Jurkat, Clone E6-1 (cell line): ENCODE results near the gene ZNF827.

ENCODE experiments used
- DNase-seq: peaks from one replicate; pipeline ENCODE4 v3.0.0-alpha.2; 2011; ENCODE audit warnings: low read depth, low spot score
- H3K4me3 ChIP-seq: 2 replicates; pipeline ENCODE4 v1.5.1; 2011; ENCODE audit warnings: mild to moderate bottlenecking, low read length, control low read depth, moderate library complexity

ZNF827 gene

DNA sequence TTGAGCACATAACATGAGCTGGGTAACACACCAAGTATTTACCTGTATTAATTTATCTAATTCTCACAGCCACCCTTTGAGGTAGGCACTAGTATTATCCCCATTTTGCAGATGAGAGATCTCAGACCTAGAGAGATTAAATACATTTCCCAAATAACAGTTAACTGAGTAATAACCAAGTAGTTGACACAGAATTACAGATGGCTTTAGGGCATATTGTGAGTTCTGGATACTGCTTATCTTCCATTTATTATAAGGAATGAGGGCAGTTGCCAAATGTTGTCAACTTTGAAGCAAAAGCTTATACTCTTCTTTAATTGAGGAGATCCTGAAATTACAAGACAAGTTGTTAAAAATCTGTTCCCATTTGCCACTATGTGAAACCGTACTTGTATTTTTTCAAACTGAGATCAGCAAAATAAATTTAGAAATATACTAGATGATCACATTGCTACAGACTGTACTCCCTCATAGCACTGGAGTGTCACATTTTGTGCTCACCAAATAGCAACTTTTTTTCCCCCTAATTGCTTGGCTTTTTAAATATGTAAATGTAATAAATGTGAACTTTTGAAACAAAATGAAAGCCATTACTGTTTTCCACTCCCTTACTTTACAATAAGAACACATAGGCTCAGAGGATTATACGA lies 62.0 kb downstream of the ZNF827 start:
- H3K4me3 ChIP-seq = no peak overlapping the region
- DNase-seq = no peak

DNA sequence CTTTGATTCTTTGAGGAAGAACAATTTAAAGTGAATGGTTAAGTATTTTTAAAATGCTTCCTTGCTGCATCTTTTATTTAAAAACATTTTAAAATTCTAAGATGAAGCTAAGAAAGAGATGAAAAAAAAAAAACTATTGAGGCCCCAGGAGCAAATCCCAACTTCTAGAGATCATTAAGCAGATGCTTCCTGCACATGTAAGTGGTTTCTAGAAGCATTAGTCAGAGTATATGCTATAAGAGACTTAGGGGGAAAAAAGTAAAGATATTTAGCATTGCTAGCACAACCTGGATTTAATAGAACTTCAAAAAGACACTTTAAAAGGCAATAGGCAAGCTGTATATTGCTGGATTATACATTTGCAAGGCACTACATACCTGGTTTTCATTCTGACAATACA lies 64.7 kb downstream of the ZNF827 start:
- DNase-seq = no peak
- H3K4me3 ChIP-seq = no peak overlapping the region

GRCh38 chr4:145871209-145871608 lies 67.4 kb downstream of the ZNF827 start:
- H3K4me3 ChIP-seq = no peak overlapping the region
- no peak for DNase-seq

- no peak for DNase-seq
- no peak overlapping the region for H3K4me3 ChIP-seq
Measured at GRCh38 chr4:145870155-145871020, 68.2 kb downstream of the ZNF827 start.

GRCh38 chr4:145868637-145869409 lies 69.8 kb downstream of the ZNF827 start:
- DNase-seq = peak; percentile 17
- no peak overlapping the region for H3K4me3 ChIP-seq

DNA sequence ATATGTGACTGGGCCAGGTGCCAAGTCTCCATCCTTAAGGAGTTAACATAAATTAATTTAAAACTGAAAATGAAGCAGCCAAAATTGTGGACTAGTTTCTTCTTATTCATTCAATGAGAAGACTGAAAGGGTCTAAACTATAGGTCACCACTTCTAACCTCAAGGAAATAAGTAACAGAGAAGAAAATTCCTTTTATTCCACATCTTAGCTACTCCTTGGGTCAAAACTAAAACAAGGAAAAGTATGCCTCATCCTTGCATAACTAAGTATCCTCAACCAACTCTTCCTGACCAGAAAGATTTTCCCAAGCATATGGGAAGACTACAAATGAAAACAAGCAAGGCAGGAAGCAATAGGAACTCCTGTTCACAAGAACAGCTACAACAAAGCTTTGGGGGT lies 71.2 kb downstream of the ZNF827 start:
- no peak for DNase-seq

GRCh38 chr4:145866991-145867390 lies 71.6 kb downstream of the ZNF827 start:
- DNase-seq = no peak
- H3K4me3 ChIP-seq = no peak overlapping the region

More for the DNA sequence above, 71.2 kb downstream of the ZNF827 start:
- H3K4me3 ChIP-seq = no peak overlapping the region

GRCh38 chr4:145865274-145865941 lies 73.2 kb downstream of the ZNF827 start:
- no peak overlapping the region for H3K4me3 ChIP-seq
- DNase-seq = no peak

- no peak for DNase-seq
- no peak overlapping the region for H3K4me3 ChIP-seq
Measured at GRCh38 chr4:145863191-145863590, 75.4 kb downstream of the ZNF827 start.

- DNase-seq = no peak
Measured at GRCh38 chr4:145861336-145862318, 77.0 kb downstream of the ZNF827 start.

GRCh38 chr4:145860897-145861296 lies 77.7 kb downstream of the ZNF827 start:
- no peak overlapping the region for H3K4me3 ChIP-seq
- no peak for DNase-seq

More at GRCh38 chr4:145861336-145862318, 77.0 kb downstream of the ZNF827 start:
- no peak overlapping the region for H3K4me3 ChIP-seq

GRCh38 chr4:145860446-145860845 lies 78.2 kb downstream of the ZNF827 start:
- H3K4me3 ChIP-seq = no peak overlapping the region
- no peak for DNase-seq

DNA sequence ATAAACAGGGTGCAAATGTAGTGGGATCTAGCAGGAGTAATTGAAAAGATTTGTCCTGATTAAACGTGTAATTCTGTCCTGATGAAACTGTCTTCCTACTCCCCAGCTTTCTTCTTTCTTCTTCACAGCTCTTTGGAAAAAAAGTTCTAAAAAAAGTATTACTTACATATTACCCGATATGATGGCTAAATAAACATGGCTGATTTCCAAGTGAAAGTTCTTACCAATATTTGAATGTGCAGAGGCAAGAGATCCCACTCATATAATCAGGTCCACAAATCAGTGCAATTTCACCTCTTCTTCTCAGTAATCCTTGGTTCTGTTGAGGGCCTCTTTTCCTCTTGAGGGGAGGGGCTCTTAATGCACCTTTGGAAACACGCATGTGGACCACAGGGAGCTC lies 78.7 kb downstream of the ZNF827 start:
- DNase-seq = no peak
- no peak overlapping the region for H3K4me3 ChIP-seq

DNA sequence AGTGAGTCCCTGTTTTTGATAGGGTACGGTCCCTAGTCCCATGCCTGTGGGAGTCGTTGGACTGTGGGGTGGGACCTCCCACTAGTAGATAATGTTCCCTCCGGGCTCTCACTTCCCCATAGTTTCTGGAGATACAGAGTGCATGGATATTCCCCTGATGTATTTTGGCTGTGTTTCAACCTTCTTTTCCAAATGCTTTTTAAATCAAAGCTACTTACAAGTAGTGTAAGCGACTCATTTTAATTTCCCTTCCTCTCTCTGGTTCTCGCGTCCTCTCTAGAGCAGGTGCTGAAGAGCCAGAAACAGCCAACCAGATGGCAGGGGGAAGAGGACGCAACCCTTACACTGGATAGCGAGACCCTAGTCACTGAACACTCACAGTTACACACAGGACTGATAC lies 79.2 kb downstream of the ZNF827 start:
- no peak for DNase-seq
- H3K4me3 ChIP-seq = no peak overlapping the region

DNA sequence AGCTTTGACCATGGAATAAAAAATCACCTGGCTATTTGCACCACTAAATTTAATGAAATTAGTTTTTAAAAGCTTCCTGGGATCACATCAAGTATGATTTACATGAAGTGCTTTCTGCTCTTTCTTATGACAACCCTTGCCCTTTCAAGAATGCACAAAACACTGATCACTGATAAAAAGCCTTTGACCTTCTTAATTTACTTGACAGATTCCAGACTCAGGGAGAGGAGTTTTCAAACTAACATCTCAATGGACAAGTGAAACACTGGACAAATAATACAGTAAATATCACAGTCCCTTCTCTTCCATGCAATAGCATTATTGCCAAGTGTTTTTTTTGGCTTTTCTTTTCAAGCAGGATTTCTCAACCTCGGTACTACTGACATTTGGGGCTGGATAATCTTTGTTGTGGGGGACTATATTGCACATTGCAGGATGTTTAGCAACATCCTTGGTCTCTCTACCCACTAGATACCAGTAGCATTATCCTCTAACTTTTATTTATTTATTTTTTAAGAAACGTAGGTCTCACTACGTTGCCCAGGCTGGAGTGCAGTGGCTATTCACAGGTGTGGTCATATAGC lies 86.3 kb downstream of the ZNF827 start:
- H3K4me3 ChIP-seq = no peak overlapping the region
- no peak for DNase-seq

GRCh38 chr4:145851511-145852201 lies 87.0 kb downstream of the ZNF827 start:
- no peak overlapping the region for H3K4me3 ChIP-seq
- no peak for DNase-seq

- H3K4me3 ChIP-seq = no peak overlapping the region
- no peak for DNase-seq
Measured at GRCh38 chr4:145847764-145848163, 90.9 kb downstream of the ZNF827 start.
